GM23248 (cell line): Measurements from ENCODE around the gene DOCK6. TPM values are rescaled to one million over a fixed set of nuclear protein-coding genes. Genes with fewer than 3 reads are reported as not detected.

ENCODE experiments used
- DNase-seq: peaks from one replicate; pipeline ENCODE4 v3.0.0-alpha.2; 2015
- H2AFZ ChIP-seq: fragments of 200-600 bp; sonication (generic); 2 replicates; pipeline ENCODE4 v1.6.1; 2016; ENCODE audit warnings: antibody characterized with exemption
- H3F3A ChIP-seq: fragments of 200-600 bp; sonication (generic); 2 replicates; pipeline ENCODE4 v1.6.1; 2016; ENCODE audit warnings: mild to moderate bottlenecking, antibody characterized with exemption, mixed run types; ENCODE audit not compliant: insufficient read depth
- H3K27ac ChIP-seq: fragments of 200-600 bp; sonication (generic); 2 replicates; pipeline ENCODE4 v1.5.1; 2016; ENCODE audit warnings: mild to moderate bottlenecking
- H3K27me3 ChIP-seq: fragments of 200-600 bp; sonication (generic); replicated peaks from 2 replicates; pipeline ENCODE4 v1.6.1; 2016; ENCODE audit warnings: mild to moderate bottlenecking; ENCODE audit not compliant: insufficient read depth
- H3K36me3 ChIP-seq: fragments of 200-600 bp; sonication (generic); 2 replicates; pipeline ENCODE4 v1.6.1; 2016; ENCODE audit warnings: low read depth, mild to moderate bottlenecking
- H3K4me1 ChIP-seq: fragments of 200-600 bp; sonication (generic); 2 replicates; pipeline ENCODE4 v1.6.1; 2016; ENCODE audit warnings: mild to moderate bottlenecking; ENCODE audit not compliant: insufficient read depth
- H3K4me2 ChIP-seq: fragments of 200-600 bp; sonication (generic); one replicate; pipeline ENCODE4 v1.6.1; 2016; ENCODE audit warnings: mild to moderate bottlenecking; ENCODE audit not compliant: unreplicated experiment
- H3K4me3 ChIP-seq: fragments of 200-600 bp; sonication (generic); 2 replicates; pipeline ENCODE4 v1.5.1; 2016; ENCODE audit warnings: mild to moderate bottlenecking
- H3K79me2 ChIP-seq: fragments of 200-600 bp; sonication (generic); 2 replicates; pipeline ENCODE4 v1.6.1; 2016; ENCODE audit warnings: mild to moderate bottlenecking; ENCODE audit not compliant: insufficient read depth
- H3K9ac ChIP-seq: fragments of 200-600 bp; sonication (generic); 2 replicates; pipeline ENCODE4 v1.6.1; 2016; ENCODE audit warnings: mild to moderate bottlenecking
- H3K9me2 ChIP-seq: fragments of 200-600 bp; sonication (generic); 2 replicates; pipeline ENCODE4 v1.6.1; 2016; ENCODE audit warnings: mixed run types, mild to moderate bottlenecking, moderate library complexity; ENCODE audit not compliant: insufficient read depth
- H3K9me3 ChIP-seq: fragments of 200-600 bp; sonication (generic); one replicate; pipeline ENCODE4 v1.6.1; 2017; ENCODE audit warnings: low read depth
- H4K20me1 ChIP-seq: fragments of 200-600 bp; sonication (generic); 2 replicates; pipeline ENCODE4 v1.6.0; 2016; ENCODE audit not compliant: insufficient read depth
- EZH2 ChIP-seq: fragments of 200-600 bp; sonication (generic); IDR thresholded peaks from 2 replicates; pipeline ENCODE4 v1.6.1; 2018; ENCODE audit warnings: antibody characterized with exemption, mild to moderate bottlenecking; ENCODE audit not compliant: insufficient read depth, poor library complexity, severe bottlenecking
- EZH2phosphoT487 ChIP-seq: fragments of 200-600 bp; sonication (generic); IDR thresholded peaks from 2 replicates; pipeline ENCODE4 v1.6.1; 2018; ENCODE audit warnings: antibody characterized with exemption, moderate library complexity, mild to moderate bottlenecking, low read depth; ENCODE audit not compliant: insufficient read depth
- WGBS, 2 experiments: methylation state at CpG; one replicate each; pipeline ENCODE4 v1.1.6; 2015 to 2017; ENCODE audit warnings: low lambda C conversion rate in 2 of 2, low coverage in 1 of 2; ENCODE audit errors: missing lambda C conversion rate in 2 of 2; 5-methylcytosine and 5-hydroxymethylcytosine counted together
- in situ Hi-C: fragments of 300-500 bp; cut with MboI; formaldehyde crosslinking; loops from 2 replicates; pipeline ENCODE4 v1.15.0; 2020
- polyA plus RNA-seq: library from polyadenylated mRNA; unstranded; fragments of >200 nt; fragmentation: Nextera tagmentation; extraction: Ambion mirVana; gene quantifications from 2 replicates; pipeline ENCODE4 v1.2.1, GENCODE V29; 2016
- total RNA-seq: library from RNA; depleted of rRNA; stranded (reverse); fragments of >200 nt; shearing (Covaris generic); gene quantifications from 2 replicates; pipeline ENCODE4 v1.2.3, GENCODE V29; 2014

DOCK6 gene
- total and polyA plus RNA-seq, 2 experiments from 2014 or later: 10.7 to 11.8 TPM

DNA sequence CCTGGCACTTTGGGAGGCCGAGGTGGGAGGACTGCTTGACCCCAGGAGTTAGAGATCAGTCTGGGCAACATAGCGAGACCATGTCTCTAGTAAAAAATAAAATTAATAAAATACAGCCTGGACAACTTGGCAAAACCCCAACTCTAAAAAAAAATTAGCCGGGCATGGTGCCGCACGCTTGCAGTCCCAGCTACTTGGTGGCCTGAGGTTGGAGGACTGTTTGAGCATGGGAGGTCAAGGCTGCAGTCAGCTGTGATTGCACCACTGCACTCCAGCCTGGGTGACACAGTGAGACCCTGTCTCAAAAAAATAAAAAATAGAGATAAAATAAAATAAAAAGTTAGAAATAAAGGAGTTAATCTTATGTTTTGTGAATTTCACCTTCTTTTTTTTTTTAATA is 91.2 kb downstream of the DOCK6 start:
- 0 out of 2 replicates have a peak overlapping the region, but pooled peaks have one; percentile 2 for H3K9ac ChIP-seq
- no peaks in the 10 kb centered on the region for H3K9me2 ChIP-seq
- no peak for TF ChIP-seq EZH2
- no peaks in the 10 kb centered on the region for H4K20me1 ChIP-seq
- peaks cover 29% of the 10 kb centered on the region; the same call in 1 of the 2 replicates for H3K36me3 ChIP-seq
- WGBS, 2 experiments: 52 to 54% methylated on average over 5 of the region's 5 CpGs
- H3K4me3 ChIP-seq: no peak overlapping the region
- peaks cover 48% of the 10 kb centered on the region for H3F3A ChIP-seq
- peak overlapping the region; percentile 99 for H3K27ac ChIP-seq
- H3K4me1 ChIP-seq: peaks cover 40% of the 10 kb centered on the region
- H3K9me3 ChIP-seq: no peaks in the 10 kb centered on the region
- H3K27me3 ChIP-seq: no peaks in the 10 kb centered on the region
- no peak overlapping the region for H3K4me2 ChIP-seq
- no peak for DNase-seq
- in situ Hi-C loops: no loop called here
- H2AFZ ChIP-seq: no peak overlapping the region
- H3K79me2 ChIP-seq: no peaks in the 10 kb centered on the region

GRCh38 chr19:11169896-11170678 is 92.2 kb downstream of the DOCK6 start:
- peak overlapping the region; percentile 99 for H3K27ac ChIP-seq
- WGBS, 2 experiments: 81 to 84% methylated on average over 31 of the region's 31 CpGs
- 0 out of 2 replicates have a peak overlapping the region, but pooled peaks have one; percentile 2 for H3K9ac ChIP-seq
- no peak overlapping the region for H3K4me3 ChIP-seq
- H3K9me3 ChIP-seq: no peaks in the 10 kb centered on the region
- H4K20me1 ChIP-seq: no peaks in the 10 kb centered on the region
- in situ Hi-C loops: no loop called here
- peaks cover 51% of the 10 kb centered on the region for H3K4me1 ChIP-seq
- no peak overlapping the region for H2AFZ ChIP-seq
- no peaks in the 10 kb centered on the region for H3K79me2 ChIP-seq
- H3K4me2 ChIP-seq: no peak overlapping the region
- H3K27me3 ChIP-seq: no peaks in the 10 kb centered on the region
- H3K36me3 ChIP-seq: peaks cover 23% of the 10 kb centered on the region; the same call in 1 of the 2 replicates
- H3K9me2 ChIP-seq: no peaks in the 10 kb centered on the region
- peaks cover 59% of the 10 kb centered on the region for H3F3A ChIP-seq
- DNase-seq: peak; percentile 68
- TF ChIP-seq EZH2: no peak
- TF ChIP-seq EZH2phosphoT487: no peak

DNA sequence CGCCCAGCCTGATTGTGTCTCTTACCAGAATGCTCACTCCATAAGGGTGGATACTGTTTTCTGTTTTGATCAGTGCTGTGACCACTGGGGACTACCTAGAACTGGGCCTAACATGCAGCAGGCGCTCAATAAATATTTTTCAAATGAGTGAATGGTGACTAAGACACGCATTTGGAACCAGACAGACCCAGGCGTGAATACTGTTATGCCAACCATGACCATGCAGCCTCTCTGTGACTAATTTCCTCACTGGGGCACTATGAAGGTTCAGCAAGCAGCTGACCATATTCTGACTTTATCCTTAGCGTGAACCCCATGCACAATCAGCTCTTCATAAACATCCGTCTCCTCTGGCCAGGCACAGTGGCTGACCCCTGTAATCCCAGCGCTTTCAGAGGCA is 93.8 kb downstream of the DOCK6 start:
- WGBS, 2 experiments: 6 to 7% methylated on average over 7 of the region's 7 CpGs
- Histone ChIP-seq H2AFZ (no peak overlapping the region), H3K9me2 (no peaks in the 10 kb centered on the region), H3K36me3 (peaks cover 14% of the 10 kb centered on the region; the same call in 1 of the 2 replicates), H3K9ac (peak overlapping the region; percentile 77), H3F3A (peaks cover 72% of the 10 kb centered on the region), H3K4me3 (no peak overlapping the region), H3K9me3 (no peaks in the 10 kb centered on the region), H3K27me3 (no peaks in the 10 kb centered on the region), H3K4me1 (peaks cover 63% of the 10 kb centered on the region), H3K27ac (peak overlapping the region; percentile 99), H3K4me2 (peak overlapping the region; percentile 56), H3K79me2 (no peaks in the 10 kb centered on the region), H4K20me1 (no peaks in the 10 kb centered on the region)
- in situ Hi-C loops: no loop called here
- peak; percentile 97 for DNase-seq
- TF ChIP-seq EZH2phosphoT487: no peak
- no peak for TF ChIP-seq EZH2

DNA sequence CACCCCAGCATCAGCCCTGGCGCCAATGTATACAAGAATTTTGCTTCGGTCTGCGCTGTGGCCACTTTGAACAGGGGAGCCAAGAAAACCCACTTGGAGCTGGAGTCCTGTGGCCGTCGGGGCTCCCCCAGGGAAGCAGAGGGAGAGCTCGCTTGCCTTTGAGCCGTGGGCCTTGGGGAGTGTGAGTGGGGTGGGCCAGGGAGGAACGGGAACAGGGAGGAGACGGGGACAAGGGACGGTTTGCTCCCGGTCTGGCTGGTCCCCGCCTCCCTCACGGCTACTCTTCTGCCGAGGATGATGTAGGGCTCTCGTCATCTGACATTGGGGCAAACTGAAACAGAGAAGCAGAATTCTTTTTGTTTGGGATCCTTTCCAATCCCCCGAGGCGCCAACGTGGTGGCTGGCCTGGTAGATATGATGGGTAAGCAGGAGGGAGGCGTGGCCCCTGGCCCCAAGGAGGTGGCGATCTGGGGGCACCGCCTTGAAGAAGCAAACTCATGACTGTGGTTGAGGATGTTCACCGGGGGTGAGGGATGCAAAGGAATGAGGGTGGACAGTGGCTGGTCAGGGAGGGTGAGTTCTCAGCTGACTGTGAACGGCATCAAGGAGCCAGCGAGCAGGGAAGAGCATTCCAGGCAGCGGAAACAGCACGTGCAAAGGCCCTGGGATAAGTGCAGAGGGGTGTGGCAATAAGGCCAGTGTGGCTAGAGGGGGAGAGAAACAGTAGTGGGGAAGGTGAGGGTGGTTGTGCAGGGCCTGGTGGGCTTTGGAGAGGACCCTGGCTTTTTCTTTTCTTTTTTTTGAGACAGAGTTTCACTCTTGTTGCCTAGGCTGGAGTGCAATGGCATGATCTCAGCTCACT is 95.8 kb downstream of the DOCK6 start:
- Histone ChIP-seq H3K4me1 (peaks cover 63% of the 10 kb centered on the region), H3K9me2 (no peaks in the 10 kb centered on the region), H4K20me1 (no peaks in the 10 kb centered on the region), H3K9ac (peak overlapping the region; percentile 84), H3F3A (peaks cover 72% of the 10 kb centered on the region), H2AFZ (peak overlapping the region; percentile 6; the same call in 1 of the 2 replicates), H3K4me2 (peak overlapping the region; percentile 60), H3K79me2 (no peaks in the 10 kb centered on the region), H3K27me3 (no peaks in the 10 kb centered on the region), H3K9me3 (no peaks in the 10 kb centered on the region), H3K27ac (peak overlapping the region; percentile 99), H3K4me3 (peak overlapping the region; percentile 46), H3K36me3 (peaks cover 11% of the 10 kb centered on the region; the same call in 1 of the 2 replicates)
- peak; percentile 87 for DNase-seq
- WGBS, 2 experiments: 9 to 11% methylated on average over 21 to 26 of the region's 26 CpGs
- no peak for TF ChIP-seq EZH2phosphoT487
- TF ChIP-seq EZH2: no peak
- in situ Hi-C loops: no loop called here
